Superior temporal gyrus (tissue), 1 donor: ENCODE measurements around the gene CYTH2.
"Not testable (repeated sequence)": the region's sequence is repeated elsewhere in the genome, so short reads cannot be mapped to it uniquely, and the experiment has no call there.

Experiments used
- DNase-seq: peaks from one replicate; pipeline ENCODE4 v3.0.0-alpha.2; 2016; ENCODE audit errors: extremely low spot score

The CYTH2 gene

GRCh38 chr19:48511800-48512503 lies 42.8 kb downstream of the CYTH2 start, which contains the start of gene LMTK3:
LMTK3 (minus strand) TSS chr19:48511835; CDS start chr19:48511576, 259 bp downstream.
- peak; percentile 94 for DNase-seq

DNA sequence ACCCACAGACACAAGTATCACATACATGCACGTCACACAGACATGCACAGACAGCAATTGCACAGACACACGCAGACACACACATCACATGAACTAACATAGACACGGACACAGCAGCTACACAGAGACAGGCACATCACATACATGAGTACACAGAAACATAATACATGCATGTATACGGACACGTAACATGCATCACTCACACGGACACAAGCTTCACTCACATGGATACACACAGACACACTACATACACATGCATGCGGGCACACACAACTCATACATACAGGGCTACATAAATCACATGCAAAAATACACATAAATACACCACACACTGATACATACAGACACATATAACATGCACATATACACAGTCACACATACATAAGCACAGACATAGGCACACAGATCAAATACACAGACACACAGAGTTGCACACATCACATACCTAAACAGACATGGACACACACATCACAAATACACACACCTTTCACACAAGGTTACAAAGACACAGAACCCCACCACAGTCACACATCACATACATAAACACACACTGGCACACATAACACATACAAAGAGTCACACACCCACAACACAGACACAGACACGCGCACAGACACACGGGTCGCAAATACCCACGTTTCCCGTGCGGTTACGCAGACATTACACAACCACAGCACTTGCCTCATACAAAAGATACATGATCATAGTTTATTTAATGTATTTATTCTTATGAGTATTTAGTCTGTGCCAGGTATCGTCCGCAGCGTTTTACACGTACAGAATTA lies 43.5 kb downstream of the CYTH2 start:
- DNase-seq: no peak

GRCh38 chr19:48513289-48514122 lies 44.3 kb downstream of the CYTH2 start:
- peak; percentile 93 for DNase-seq

DNA sequence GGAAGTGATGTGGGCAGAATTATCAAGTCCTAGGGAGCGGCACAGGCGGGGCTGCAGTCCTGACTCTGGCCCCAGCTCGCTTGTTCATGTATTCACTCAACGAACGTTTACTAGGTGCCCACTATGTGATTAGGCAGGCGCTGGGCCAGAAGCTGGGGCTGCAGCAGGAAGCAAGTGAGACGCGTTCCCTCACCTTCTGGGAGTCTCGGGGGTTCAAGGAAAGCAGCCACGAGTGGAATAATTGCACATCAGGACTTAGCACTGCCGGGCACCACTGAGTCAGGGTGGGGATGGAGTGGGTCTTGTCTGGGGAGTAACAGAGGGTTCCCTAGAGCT lies 44.9 kb downstream of the CYTH2 start:
- DNase-seq: no peak

- no peak for DNase-seq
Measured at GRCh38 chr19:48516536-48516935, 47.4 kb downstream of the CYTH2 start.

DNA sequence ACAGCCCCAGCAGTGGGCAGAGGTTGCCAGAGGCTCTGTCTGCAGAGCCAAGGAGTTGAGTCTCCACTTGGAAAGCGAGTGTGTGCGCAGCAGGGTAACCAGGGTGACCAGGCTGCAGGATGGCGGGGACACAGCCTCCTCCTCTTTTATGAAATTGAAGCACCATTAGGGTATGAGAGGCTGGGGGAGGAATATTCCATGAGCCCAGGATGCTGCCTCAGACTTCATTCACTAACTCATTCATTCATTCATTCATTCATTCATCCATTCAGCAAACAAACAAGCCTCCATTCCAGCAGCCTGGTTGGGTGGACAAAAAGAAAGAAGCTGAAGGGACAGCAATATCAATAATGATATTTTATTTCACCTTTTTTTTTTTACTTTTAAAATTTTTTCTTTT lies 49.0 kb downstream of the CYTH2 start:
- no peak for DNase-seq

DNA sequence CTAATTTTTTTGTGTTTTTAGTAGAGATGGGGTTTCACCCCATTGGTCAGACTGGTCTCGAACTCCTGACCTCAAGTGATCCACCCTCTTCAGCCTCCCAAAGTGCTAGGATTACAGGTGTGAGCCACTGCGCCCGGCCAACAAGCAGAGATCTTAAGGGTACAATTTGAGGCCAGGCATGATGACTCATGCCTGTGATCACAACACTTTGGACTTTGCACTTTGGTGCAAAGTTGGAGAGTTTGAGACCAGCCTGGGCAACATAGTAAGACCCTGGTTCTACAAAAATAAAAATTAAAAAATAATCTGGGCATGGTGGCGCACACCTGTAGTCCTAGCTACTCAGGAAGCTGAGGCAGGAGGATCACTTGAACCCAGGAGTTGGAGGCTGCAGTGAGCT lies 50.3 kb downstream of the CYTH2 start:
- DNase-seq: not testable (repeated sequence)

DNA sequence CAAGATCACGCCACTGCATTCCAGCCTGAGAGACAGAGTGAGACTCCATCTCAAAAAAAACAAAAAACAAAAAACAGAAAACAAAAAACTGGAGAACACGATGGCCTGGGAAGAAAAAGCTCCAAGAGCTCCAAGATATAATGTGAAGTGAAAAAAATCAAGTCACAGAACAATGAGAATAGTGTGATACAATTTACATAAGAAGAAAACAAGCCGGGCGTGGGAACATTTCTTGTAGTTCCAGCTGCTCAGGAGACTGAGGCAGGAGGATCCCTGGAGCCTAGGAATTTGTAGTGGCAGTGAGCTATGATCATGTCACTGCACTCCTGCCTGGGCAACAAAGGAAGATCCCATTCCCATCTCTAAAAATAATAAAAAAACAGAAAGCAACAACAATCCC lies 51.0 kb downstream of the CYTH2 start:
- DNase-seq: no peak

DNA sequence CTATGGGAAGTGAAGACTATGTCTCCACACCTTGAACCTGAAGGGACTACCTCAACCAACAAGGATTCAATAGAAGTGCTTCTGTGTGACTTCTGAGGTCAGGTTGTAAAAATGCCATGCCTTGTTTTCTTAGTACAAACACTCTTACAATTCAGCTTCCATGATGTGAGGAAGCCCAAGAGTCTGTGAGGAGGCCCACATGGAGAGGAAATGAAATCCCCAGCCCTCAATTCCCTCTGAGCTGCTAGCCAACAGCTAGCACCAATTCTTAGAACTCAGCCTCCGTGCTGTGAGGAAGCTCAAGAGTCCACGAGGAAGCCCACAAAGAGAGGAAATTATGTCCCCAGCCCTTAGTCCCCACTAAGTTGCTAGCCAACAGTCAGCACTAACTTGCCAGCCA lies 55.1 kb downstream of the CYTH2 start:
- no peak for DNase-seq

GRCh38 chr19:48524732-48525131 lies 55.6 kb downstream of the CYTH2 start:
- no peak for DNase-seq

- DNase-seq: no peak
Measured at GRCh38 chr19:48529156-48529555, 60.0 kb downstream of the CYTH2 start.

DNA sequence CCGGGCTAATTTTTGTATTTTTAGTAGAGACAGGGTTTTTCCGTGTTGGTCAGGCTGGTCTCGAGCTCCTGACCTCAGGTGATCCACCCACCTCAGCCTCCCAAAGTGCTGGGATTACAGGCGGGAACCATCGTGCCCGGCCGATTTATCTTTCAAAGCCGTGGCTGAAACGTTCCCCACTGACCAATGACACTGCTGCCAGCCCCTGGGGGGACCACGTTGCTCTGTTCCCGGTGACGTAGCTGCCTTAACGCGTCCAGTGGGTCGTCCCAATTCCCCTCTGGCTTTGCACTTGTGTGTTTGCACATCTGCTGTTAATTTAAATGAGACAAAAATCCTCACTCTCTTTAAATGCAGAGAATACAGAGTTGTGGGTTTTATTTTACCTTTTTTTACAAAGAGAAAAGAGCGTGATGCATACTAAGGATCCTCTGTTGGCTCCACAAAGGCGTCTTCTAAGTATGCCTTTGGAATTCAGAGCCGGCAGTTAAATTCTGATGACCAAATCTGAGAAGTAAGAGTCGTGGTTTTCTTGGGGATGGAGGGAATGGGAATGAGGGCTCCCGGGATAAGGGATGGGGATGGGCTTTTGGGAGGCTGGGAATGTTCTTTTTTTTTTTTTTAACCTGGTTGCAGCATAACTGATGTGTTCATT lies 61.0 kb downstream of the CYTH2 start:
- DNase-seq: no peak

DNA sequence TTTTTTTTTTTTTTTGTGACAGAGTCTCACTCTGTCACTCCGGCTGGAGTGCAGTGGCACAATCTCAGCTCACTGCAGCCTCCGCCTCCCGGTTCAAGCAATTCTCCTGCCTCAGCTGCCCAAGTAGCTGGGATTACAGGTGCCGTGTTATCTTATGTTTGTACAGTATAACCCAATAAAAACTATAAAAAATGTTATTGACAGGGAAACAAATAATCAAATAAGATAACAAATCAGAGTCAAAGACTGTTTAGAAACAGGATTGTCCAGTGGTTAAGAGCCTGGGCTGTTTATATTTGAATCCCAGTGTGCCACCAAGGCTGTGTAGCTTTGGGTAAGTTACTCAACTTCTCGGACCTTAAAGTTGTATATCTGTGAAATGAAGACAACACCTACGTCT lies 61.6 kb downstream of the CYTH2 start:
- no peak for DNase-seq
